Spleen (tissue), 7 donors: ENCODE results near the gene TPST1.
"Not testable (repeated sequence)": the region's sequence is repeated elsewhere in the genome, so short reads cannot be mapped to it uniquely, and the experiment has no call there.

Source experiments
- CTCF ChIP-seq, 11 experiments: fragments of 200-600 bp in 7 of 11; fragments of 450-650 bp in 4 of 11; sonication (generic) in 4 of 11; IDR thresholded peaks in 8 of 11; conservative IDR thresholded peaks in 3 of 11; 1 replicate in 7 of 11; 2 replicates in 4 of 11; pipeline versions ENCODE4 v1.4.0 to v1.8.0; 2016 to 2021; ENCODE audit warnings: antibody characterized with exemption in 11 of 11, inconsistent platforms in 4 of 11, mild to moderate bottlenecking in 1 of 11
- POLR2A ChIP-seq, 3 donors: fragments of 450-650 bp; IDR thresholded peaks; one replicate each; pipeline ENCODE4 v1.5.1; 2017; ENCODE audit warnings: antibody characterized with exemption in 3 of 3, mild to moderate bottlenecking in 1 of 3
- POLR2AphosphoS5 ChIP-seq, 3 donors: sonication (generic); formaldehyde crosslinking; IDR thresholded peaks; one replicate each; pipeline ENCODE4 v1.5.1; 2017; ENCODE audit warnings: antibody characterized with exemption in 3 of 3
- donor health status: DM: no; HTN: no; CAD: no; lungs with moderate emphysema.
- donor health status: DM: no; HTN: no; CAD: no.
- donor health status: DM: no; HTN: no; CAD: no.

GRCh38 chr7:66401932-66402331 is 196.8 kb downstream of the TPST1 start:
- not testable (repeated sequence) for TF ChIP-seq POLR2A (IDR thresholded peaks at IDR 0.05); POLR2AphosphoS5 (IDR thresholded peaks at IDR 0.05); CTCF (IDR thresholded peaks at IDR 0.05 in 8 of 11, conservative IDR thresholded peaks at IDR 0.05 in 3 of 11)
